Medulla oblongata (tissue), 1 donor: ENCODE data around the gene ASB7.

Experiments
- DNase-seq: peaks from one replicate; pipeline ENCODE4 v3.0.0-alpha.2; 2015; ENCODE audit errors: extremely low spot score

The ASB7 gene

DNA sequence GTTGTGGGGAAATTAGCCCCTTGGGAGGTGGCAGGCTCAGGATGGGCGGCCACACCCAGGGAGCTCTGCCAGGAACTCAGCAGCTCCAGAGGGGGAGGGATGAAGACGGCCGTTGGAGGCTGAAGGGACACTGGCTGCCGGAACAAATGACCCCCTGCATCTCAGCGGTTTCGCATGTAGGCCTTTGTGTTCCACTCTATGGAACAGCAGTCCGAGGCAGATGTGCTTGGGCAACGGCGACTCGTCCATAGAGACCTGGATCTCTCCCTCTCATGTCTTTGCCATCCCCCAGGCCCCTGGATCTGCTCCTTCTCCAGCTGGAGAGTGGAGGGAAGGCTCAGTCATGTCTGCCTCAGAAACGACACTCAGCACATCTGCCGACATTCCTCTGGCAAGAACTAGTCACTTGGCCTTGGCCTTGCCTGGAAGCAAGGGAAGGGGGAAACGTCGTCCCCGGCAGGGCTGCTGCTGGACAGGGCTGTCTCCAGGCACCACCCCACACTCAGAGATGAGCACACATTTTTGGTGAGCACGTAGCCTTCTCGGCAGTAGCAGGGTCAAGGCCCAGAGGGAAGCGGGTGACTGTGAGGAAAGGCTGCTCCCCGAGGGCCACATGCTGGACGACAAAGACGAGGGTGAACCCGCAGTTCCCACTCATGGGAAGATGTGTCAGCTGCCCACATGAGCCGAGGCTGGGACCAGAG, 83.8 kb downstream of the ASB7 start:
- DNase-seq = no peak

GRCh38 chr15:100686725-100687473, 84.5 kb downstream of the ASB7 start:
- no peak for DNase-seq

GRCh38 chr15:100687582-100688141, 85.3 kb downstream of the ASB7 start:
- DNase-seq = no peak

DNA sequence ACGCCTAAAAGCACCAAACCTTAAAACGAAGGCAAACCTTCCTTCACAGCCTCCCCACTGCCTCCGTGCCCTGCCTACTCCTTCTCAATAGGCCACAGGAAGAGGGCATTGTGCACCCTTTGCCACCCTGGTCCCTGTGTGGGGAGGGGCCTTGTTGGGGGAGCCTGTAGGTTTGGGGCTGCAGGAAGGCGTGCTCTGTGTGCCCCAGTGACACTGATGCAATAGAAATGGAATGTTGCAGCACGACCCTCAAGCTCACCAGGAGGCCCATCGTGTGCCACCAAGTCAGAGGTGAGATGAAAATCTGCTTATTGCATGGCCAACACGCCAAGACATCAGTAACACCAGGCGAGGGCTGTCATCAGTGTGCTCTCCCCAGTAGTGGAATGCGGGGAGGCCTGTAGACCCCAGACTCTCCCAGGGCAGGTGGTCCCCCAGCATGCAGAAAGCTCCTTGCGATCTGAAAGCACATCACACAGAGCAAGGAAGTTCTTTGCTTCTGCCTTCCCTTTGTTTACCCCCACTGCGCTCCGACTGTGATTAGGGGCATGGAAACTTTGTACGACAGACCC, 86.2 kb downstream of the ASB7 start:
- no peak for DNase-seq

DNA sequence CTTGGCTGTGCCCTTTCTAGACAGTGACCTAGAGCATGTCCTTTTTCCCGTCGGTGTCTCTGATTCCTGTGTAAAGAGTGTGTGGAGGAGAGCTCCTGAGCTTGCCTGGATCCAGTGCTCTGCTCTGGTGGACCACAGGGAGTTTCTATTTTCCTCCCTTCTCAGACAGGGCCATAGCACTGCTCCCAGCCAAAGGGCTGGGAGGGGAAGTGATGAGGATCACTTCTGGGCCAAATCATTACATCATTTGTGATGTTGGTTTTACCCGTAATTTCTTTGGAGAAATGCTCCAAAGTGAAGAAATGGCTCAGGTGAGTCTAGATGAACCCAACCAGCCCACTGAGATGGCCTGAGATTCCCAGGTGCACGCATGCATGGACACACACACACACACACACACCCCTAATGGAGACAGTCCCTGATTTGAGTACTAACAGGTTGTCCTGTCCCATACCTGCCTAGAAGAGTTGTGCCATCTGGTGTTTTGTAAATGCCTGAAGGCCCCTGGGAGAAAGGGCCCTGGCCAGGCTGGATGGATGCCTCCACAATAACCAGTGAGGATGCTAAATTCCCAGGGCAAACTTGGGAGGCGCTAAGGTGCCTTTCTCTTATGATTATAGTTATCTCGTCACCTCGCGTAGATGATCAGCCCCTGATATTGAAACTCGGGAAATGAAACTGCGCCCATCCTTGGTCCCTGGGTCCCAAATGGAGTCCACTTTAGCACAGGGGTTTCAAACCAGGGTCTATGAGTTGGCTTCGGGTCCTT, 86.9 kb downstream of the ASB7 start:
- DNase-seq = no peak

- DNase-seq = peak; percentile 6
Measured at GRCh38 chr15:100690032-100690794, 87.8 kb downstream of the ASB7 start.

DNA sequence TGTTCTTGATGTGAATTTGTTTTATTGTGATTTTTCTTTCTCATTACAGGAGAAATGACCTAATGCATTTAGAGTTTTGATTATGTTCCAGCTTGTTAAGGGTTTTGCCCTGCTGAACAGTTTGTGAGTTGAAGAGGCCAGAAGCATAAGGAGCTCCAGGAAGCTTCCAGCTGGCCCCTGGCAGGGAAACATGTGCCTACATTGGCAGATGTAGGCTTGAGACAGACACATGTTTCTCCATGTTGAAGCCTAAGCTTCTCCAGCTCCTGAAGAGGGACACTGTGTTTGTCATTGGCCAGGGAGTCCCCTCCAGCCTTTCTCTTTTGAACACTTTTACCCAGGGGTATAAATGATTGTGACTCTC, 88.4 kb downstream of the ASB7 start:
- DNase-seq = no peak

DNA sequence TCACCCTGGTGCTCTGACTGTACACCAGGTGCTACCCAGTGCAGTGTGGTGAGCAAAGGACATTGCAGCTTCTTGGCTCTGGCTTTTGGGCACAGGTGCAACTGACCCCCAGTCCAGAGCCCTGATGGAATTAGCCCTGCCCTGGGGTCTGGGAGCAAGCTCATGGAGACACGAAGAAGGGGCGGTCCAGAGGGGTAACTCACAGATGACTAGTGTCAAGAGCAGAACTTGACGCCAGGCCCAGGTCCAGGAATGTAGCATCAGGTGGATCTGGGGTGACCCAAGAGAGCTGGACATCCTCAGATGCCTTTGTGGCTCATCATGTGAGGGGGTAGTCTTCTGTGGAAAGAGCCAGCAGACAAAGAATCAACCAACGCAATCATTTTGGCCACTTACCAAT, 88.9 kb downstream of the ASB7 start:
- DNase-seq = no peak

- no peak for DNase-seq
Measured at GRCh38 chr15:100692246-100692645, 89.9 kb downstream of the ASB7 start.

DNA sequence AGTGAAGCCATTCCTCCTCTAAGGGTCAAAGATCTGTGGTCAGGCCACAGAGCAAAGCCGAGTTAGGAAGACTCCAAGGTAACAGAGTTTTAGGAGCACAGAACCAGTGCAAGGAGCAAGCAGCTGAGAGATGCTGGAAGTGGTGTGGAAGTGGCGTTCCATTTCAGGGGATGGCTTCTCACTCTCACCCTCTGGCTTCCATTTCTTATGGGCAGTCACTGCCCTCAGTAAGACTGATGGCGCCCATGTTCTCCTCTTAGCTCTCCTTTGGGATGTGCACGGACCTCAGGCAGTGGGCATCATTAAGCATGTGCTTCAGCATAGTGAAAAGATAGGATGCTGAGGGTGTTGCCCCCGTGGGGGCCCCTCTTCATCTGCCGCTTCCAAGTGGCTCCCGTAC, 90.3 kb downstream of the ASB7 start:
- no peak for DNase-seq

DNA sequence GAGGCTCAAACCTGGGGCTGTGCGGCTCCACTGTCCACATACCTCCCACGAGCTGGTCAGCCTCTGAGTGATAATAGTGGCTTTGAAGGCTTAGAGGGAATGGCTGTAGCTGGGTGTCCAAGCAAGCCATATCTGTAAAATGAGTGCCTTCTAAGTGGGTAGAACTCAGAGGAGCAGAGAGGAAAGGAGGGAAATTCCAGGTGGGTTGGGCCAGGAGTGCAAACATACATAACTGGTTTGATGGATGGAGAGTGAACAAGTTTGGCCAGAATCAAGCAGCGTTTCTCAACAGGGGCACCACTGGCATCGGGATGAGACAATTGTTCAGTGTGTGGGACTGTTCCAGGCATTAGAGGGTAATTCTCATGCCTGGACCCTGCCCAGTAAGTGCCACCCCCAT, 91.1 kb downstream of the ASB7 start:
- DNase-seq = no peak

DNA sequence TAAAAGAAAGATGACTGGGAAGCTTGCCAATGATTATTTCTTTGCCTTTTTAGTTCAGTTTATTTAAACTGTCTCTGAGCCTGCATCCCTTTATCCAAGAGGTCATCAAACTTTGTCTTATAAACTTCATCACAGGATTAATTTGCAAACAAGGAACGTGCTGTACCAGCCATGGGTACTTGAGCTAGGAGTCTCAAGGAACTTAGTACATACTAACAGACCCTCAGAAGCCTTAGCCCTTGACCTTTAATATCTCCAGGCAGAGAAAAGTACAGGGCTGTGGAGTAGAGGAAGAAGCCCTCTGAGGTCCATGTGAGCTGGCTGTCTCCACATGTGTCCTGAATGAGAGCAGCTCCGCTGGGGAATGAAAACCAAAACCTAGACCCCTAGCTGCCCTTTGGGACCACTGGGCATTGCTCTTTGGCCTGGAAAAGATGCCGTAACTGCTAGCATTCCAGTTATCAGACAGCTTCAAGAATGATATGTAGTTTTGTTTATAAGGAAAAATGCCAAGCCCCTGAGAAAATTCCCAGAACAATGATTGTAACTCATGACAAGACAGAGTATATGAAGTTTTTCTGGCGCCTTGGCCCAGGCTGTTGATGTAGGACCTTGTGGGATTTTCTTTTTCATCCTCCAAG, 92.1 kb downstream of the ASB7 start:
- no peak for DNase-seq

- DNase-seq = no peak
Measured at GRCh38 chr15:100695048-100695447, 92.7 kb downstream of the ASB7 start.

- no peak for DNase-seq
Measured at GRCh38 chr15:100696452-100696851, 94.1 kb downstream of the ASB7 start.
